ENCODE data around the gene SYNPR.

DNA sequence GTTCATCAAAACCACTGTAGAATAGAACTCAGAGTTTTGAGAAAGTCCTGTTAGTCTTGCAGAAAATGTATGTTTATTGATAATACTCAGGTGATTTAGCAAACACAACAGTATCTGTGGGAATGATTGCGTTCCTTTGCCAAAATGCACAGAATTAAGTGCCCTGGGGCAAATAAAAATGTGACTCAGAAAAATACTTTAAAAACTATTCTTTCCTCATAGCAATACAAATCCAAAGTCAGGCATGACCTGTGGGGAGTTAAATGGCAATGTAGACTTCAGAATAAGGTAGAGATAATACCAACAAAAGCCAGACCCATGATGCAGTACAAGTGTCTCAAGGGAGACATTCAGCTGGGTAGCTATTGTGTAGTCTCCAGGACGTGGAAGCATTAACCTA is 302.0 kb downstream of the SYNPR start:
- TF ChIP-seq, protein P1, sequence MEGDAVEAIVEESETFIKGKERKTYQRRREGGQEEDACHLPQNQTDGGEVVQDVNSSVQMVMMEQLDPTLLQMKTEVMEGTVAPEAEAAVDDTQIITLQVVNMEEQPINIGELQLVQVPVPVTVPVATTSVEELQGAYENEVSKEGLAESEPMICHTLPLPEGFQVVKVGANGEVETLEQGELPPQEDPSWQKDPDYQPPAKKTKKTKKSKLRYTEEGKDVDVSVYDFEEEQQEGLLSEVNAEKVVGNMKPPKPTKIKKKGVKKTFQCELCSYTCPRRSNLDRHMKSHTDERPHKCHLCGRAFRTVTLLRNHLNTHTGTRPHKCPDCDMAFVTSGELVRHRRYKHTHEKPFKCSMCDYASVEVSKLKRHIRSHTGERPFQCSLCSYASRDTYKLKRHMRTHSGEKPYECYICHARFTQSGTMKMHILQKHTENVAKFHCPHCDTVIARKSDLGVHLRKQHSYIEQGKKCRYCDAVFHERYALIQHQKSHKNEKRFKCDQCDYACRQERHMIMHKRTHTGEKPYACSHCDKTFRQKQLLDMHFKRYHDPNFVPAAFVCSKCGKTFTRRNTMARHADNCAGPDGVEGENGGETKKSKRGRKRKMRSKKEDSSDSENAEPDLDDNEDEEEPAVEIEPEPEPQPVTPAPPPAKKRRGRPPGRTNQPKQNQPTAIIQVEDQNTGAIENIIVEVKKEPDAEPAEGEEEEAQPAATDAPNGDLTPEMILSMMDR (IDR thresholded peaks at IDR 0.05; ENCODE audit: insufficient read depth, low read length) = no peak
- TF ChIP-seq GABPA (IDR thresholded peaks at IDR 0.05; ENCODE audit: low read depth) = no peak
- TF ChIP-seq POLR2AphosphoS5 (IDR thresholded peaks at IDR 0.05; ENCODE audit: low read depth) = no peak
- TF ChIP-seq REST (IDR thresholded peaks at IDR 0.05; ENCODE audit: insufficient replicate concordance, low read depth) = no peak

Data from HL-60 (cell line).